ENCODE data around the gene MYO5B. TPM values are rescaled to one million over a fixed set of nuclear protein-coding genes. Genes with fewer than 3 reads are reported as not detected.

The MYO5B gene
- total RNA-seq, 1 donor from 2014 or later: 6.7 TPM

DNA sequence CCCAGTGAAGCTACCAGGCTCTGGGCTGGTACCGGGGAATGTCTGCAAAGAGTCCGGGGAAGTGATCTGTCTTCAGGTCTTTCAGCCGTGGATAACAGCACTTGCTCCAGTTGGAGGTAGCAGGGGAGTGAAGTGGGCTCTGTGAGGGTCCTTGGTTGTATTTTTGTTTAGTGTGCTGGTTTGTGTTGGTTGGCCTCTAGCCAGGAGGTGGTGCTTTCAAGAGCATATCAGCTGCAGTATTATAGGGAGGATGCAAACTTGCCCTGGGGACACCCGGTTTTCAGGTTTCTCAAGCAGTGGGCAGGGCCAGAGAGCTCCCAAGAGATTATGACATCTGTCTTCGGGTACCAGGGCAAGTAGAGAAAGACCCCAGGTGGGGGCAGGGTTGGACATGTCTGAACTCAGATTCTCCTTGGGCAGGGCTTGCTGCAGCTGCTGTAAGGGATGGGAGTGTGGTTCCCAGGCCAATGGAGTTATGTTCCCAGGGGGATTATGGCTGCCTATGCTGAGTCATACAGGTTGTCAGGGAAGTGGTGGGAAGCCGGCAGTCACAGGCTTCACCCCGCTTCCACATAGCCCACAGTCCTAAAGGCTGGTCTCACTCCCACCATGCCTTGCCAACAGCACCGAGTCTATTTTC, 416.0 kb downstream of the MYO5B start:
- H4K20me1 ChIP-seq (ENCODE audit: low read depth): no peaks in the 10 kb centered on the region
- no peak overlapping the region for H3K4me2 ChIP-seq
- no peak overlapping the region for H2AFZ ChIP-seq (replicated peaks)
- no peaks in the 10 kb centered on the region for H3K79me2 ChIP-seq (ENCODE audit: low read depth)
- H3K27ac ChIP-seq: no peak overlapping the region
- no peaks in the 10 kb centered on the region for H3K4me1 ChIP-seq
- H3K9me3 ChIP-seq (ENCODE audit: low read depth): no peaks in the 10 kb centered on the region
- no peak for DNase-seq (ENCODE audit: low spot score)
- H3K9ac ChIP-seq: no peak overlapping the region
- no peak overlapping the region for H3K4me3 ChIP-seq
- H3K36me3 ChIP-seq: peaks cover 4% of the 10 kb centered on the region
- peaks cover 26% of the 10 kb centered on the region for H3K9me3 Mint-ChIP-seq
- no peaks in the 10 kb centered on the region for H3K27me3 ChIP-seq
- H3K36me3 Mint-ChIP-seq: peaks cover 42% of the 10 kb centered on the region
- no peaks in the 10 kb centered on the region for H3K27me3 Mint-ChIP-seq (ENCODE audit: insufficient read depth, low read depth)
- H3K4me1 Mint-ChIP-seq: peaks cover 3% of the 10 kb centered on the region
- no peak for TF ChIP-seq EZH2phosphoT487 (IDR thresholded peaks at IDR 0.05)
- TF ChIP-seq EZH2 (IDR thresholded peaks at IDR 0.05): no peak
- TF ChIP-seq, protein P1, sequence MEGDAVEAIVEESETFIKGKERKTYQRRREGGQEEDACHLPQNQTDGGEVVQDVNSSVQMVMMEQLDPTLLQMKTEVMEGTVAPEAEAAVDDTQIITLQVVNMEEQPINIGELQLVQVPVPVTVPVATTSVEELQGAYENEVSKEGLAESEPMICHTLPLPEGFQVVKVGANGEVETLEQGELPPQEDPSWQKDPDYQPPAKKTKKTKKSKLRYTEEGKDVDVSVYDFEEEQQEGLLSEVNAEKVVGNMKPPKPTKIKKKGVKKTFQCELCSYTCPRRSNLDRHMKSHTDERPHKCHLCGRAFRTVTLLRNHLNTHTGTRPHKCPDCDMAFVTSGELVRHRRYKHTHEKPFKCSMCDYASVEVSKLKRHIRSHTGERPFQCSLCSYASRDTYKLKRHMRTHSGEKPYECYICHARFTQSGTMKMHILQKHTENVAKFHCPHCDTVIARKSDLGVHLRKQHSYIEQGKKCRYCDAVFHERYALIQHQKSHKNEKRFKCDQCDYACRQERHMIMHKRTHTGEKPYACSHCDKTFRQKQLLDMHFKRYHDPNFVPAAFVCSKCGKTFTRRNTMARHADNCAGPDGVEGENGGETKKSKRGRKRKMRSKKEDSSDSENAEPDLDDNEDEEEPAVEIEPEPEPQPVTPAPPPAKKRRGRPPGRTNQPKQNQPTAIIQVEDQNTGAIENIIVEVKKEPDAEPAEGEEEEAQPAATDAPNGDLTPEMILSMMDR (IDR thresholded peaks at IDR 0.05): no peak
- H3K27ac Mint-ChIP-seq: no peak overlapping the region
- H3F3A ChIP-seq (ENCODE audit: low read depth): no peaks in the 10 kb centered on the region
- H3K4me3 Mint-ChIP-seq: no peak overlapping the region

Small RNAs within 50 kb of the gene (microRNA-seq; reads per million reads assigned to microRNA genes)
- not detected for gene MIR4320

Small RNAs within 50 kb of the gene (small RNA-seq; reads per million reads assigned to genes)
- gene RF00019 (not detected), gene RF00283 (not detected), gene RN7SL310P (not detected), gene RNA5SP457 (not detected), gene SCARNA17 (not detected)

Other genes starting within 250 kb of the MYO5B start
- 0.36 and 0.74 TPM in 2 replicates for gene CFAP53, start 71.3 kb upstream of the MYO5B start, total RNA-seq (ENCODE audit: low replicate concordance)
- 32.7 and 58.8 TPM in 2 replicates for gene MBD1, start 86.4 kb upstream of the MYO5B start, total RNA-seq (ENCODE audit: low replicate concordance)
- 35.0 and 52.9 TPM in 2 replicates for gene CXXC1, start 92.5 kb upstream of the MYO5B start, total RNA-seq (ENCODE audit: low replicate concordance)
- gene SKA1, start 179.9 kb upstream of the MYO5B start, total RNA-seq (ENCODE audit: low replicate concordance): 31.4 and 57.2 TPM in 2 replicates